Measurements from ENCODE around the gene TIGAR. TPM values are rescaled to one million over a fixed set of nuclear protein-coding genes. Genes with fewer than 3 reads are reported as not detected.

TIGAR gene
- polyA plus RNA-seq, 1 donor from 2014 or later = 10.0 TPM

GRCh38 chr12:4283512-4284255, 37.3 kb upstream of the TIGAR start:
- Histone ChIP-seq H2AFZ (ENCODE audit: low read depth, low read length) (no peak overlapping the region), H3K36me3 (ENCODE audit: insufficient read depth, low read length) (no peaks in the 10 kb centered on the region), H3K79me2 (replicated peaks; ENCODE audit: insufficient read depth, low read length) (peaks cover 34% of the 10 kb centered on the region), H3K4me3 (ENCODE audit: low read length) (no peak overlapping the region), H3K9me2 (ENCODE audit: insufficient read depth, low read length) (no peaks in the 10 kb centered on the region), H4K20me1 (ENCODE audit: insufficient read depth) (no peaks in the 10 kb centered on the region), H3K9ac (ENCODE audit: low read length) (no peak overlapping the region), H3K27me3 (ENCODE audit: insufficient read depth, low read depth, low read length) (no peaks in the 10 kb centered on the region), H3K4me2 (ENCODE audit: low read length) (no peak overlapping the region), H3F3A (ENCODE audit: insufficient read depth, low read length, poor library complexity, severe bottlenecking) (no peaks in the 10 kb centered on the region), H3K27ac (ENCODE audit: low read length) (no peak overlapping the region), H3K9me3 (ENCODE audit: low read length) (no peaks in the 10 kb centered on the region)
- TF ChIP-seq REST (IDR thresholded peaks at IDR 0.05; ENCODE audit: borderline replicate concordance) (no peak), MXI1 (conservative IDR thresholded peaks at IDR 0.05; ENCODE audit: poor library complexity, severe bottlenecking) (no peak), SMC3 (conservative IDR thresholded peaks at IDR 0.05; ENCODE audit: poor library complexity) (no peak), CTCF (IDR thresholded peaks at IDR 0.05; ENCODE audit: poor library complexity, severe bottlenecking) (no peak), TAF1 (IDR thresholded peaks at IDR 0.05; ENCODE audit: low read depth) (no peak), EZH2 (IDR thresholded peaks at IDR 0.05; ENCODE audit: borderline replicate concordance, insufficient read depth, low read length, poor library complexity, severe bottlenecking) (no peak), EP300 (conservative IDR thresholded peaks at IDR 0.05; ENCODE audit: poor library complexity, severe bottlenecking) (no peak), POLR2AphosphoS5 (IDR thresholded peaks at IDR 0.05) (no peak), RAD21 (conservative IDR thresholded peaks at IDR 0.05) (no peak)

GRCh38 chr12:4284306-4284705, 36.7 kb upstream of the TIGAR start:
- H3K79me2 ChIP-seq (replicated peaks; ENCODE audit: insufficient read depth, low read length) = peaks cover 29% of the 10 kb centered on the region

More at GRCh38 chr12:4284306-4284705, 36.7 kb upstream of the TIGAR start:
- no peaks in the 10 kb centered on the region for H4K20me1 ChIP-seq (ENCODE audit: insufficient read depth)
- no peak overlapping the region for H3K9ac ChIP-seq (ENCODE audit: low read length)
- TF ChIP-seq EZH2 (IDR thresholded peaks at IDR 0.05; ENCODE audit: borderline replicate concordance, insufficient read depth, low read length, poor library complexity, severe bottlenecking) (no peak), RAD21 (conservative IDR thresholded peaks at IDR 0.05) (no peak), SMC3 (conservative IDR thresholded peaks at IDR 0.05; ENCODE audit: poor library complexity) (no peak), POLR2AphosphoS5 (IDR thresholded peaks at IDR 0.05) (no peak), MXI1 (conservative IDR thresholded peaks at IDR 0.05; ENCODE audit: poor library complexity, severe bottlenecking) (no peak), EP300 (conservative IDR thresholded peaks at IDR 0.05; ENCODE audit: poor library complexity, severe bottlenecking) (no peak), CTCF (IDR thresholded peaks at IDR 0.05; ENCODE audit: poor library complexity, severe bottlenecking) (no peak), TAF1 (IDR thresholded peaks at IDR 0.05; ENCODE audit: low read depth) (no peak), REST (IDR thresholded peaks at IDR 0.05; ENCODE audit: borderline replicate concordance) (no peak)
- H3K4me2 ChIP-seq (ENCODE audit: low read length) = no peak overlapping the region
- H3K27ac ChIP-seq (ENCODE audit: low read length) = no peak overlapping the region
- H3K9me3 ChIP-seq (ENCODE audit: low read length) = no peaks in the 10 kb centered on the region
- H3K9me2 ChIP-seq (ENCODE audit: insufficient read depth, low read length) = no peaks in the 10 kb centered on the region
- H3K27me3 ChIP-seq (ENCODE audit: insufficient read depth, low read depth, low read length) = no peaks in the 10 kb centered on the region
- no peak overlapping the region for H3K4me3 ChIP-seq (ENCODE audit: low read length)
- H3K36me3 ChIP-seq (ENCODE audit: insufficient read depth, low read length) = no peaks in the 10 kb centered on the region
- no peaks in the 10 kb centered on the region for H3F3A ChIP-seq (ENCODE audit: insufficient read depth, low read length, poor library complexity, severe bottlenecking)
- H2AFZ ChIP-seq (ENCODE audit: low read depth, low read length) = no peak overlapping the region
